Tibial nerve (tissue), 4 donors: ENCODE measurements around the gene TSEN34.
"Not testable (repeated sequence)": the region's sequence is repeated elsewhere in the genome, so short reads cannot be mapped to it uniquely, and the experiment has no call there.

Experiments used
- CTCF ChIP-seq, 5 experiments: fragments of 200-600 bp in 3 of 5; fragments of 450-650 bp in 2 of 5; sonication (generic) in 3 of 5; IDR thresholded peaks; one replicate each; pipeline ENCODE4 v1.5.1; 2016 to 2019; ENCODE audit warnings: antibody characterized with exemption in 5 of 5, mild to moderate bottlenecking in 3 of 5, moderate library complexity in 2 of 5
- EP300 ChIP-seq, 2 donors: sonication (generic); formaldehyde crosslinking; IDR thresholded peaks; one replicate each; pipeline ENCODE4 v1.6.1; 2017; ENCODE audit warnings: antibody characterized with exemption in 2 of 2, mild to moderate bottlenecking in 1 of 2
- POLR2A ChIP-seq, 2 donors: fragments of 450-650 bp; IDR thresholded peaks; one replicate each; pipeline ENCODE4 v1.6.1; 2017; ENCODE audit warnings: antibody characterized with exemption in 2 of 2, mild to moderate bottlenecking in 2 of 2, moderate library complexity in 2 of 2

GRCh38 chr19:54242646-54243045 lies 51.5 kb downstream of the TSEN34 start, which contains the start of gene LILRA6:
- TF ChIP-seq CTCF, POLR2A, EP300 (IDR thresholded peaks at IDR 0.05): not testable (repeated sequence)
